Measurements from ENCODE around the gene ELSPBP1. TPM values are rescaled to one million over a fixed set of nuclear protein-coding genes. Genes with fewer than 3 reads are reported as not detected.
A peak's percentile ranks its signal among the peaks of the same experiment; 100 is the strongest.
"Not testable (repeated sequence)": the region's sequence is repeated elsewhere in the genome, so short reads cannot be mapped to it uniquely, and the experiment has no call there.

ELSPBP1 gene
- total RNA-seq (not detected), polyA plus RNA-seq (ENCODE audit: insufficient read depth, low read depth, low replicate concordance) (not detected)
- long read RNA-seq, donor 1 = 0 reads
- long read RNA-seq, donor 2 = 0 reads
- long read RNA-seq, donor 3 = 0 reads
- long read RNA-seq, donor 4 = 0 reads
- long read RNA-seq, donor 5 = 0 reads
- long read RNA-seq, donor 6 = 0 reads
- long read RNA-seq, donor 7 = 0 reads
- long read RNA-seq, donor 8 = 0 reads
- long read RNA-seq, donor 9 = 0 reads
- long read RNA-seq, donor 10 = 0 reads

- intact Hi-C loops (cut with DNase I) = no loop called here
- DNase-seq (peak in 4 of 5 donors; percentile 79 to 93 (median 86)), FAIRE-seq (no peak)
- no peaks in the 10 kb centered on the region for H3K27me3 ChIP-seq (ENCODE audit: control insufficient read depth, insufficient read depth, low read length)
- H3K4me1 ChIP-seq (ENCODE audit: control insufficient read depth in 2 of 3, insufficient read depth in 2 of 3, low read depth in 1 of 3, low read length in 3 of 3) = no peaks in the 10 kb centered on the region
- no peaks in the 10 kb centered on the region for H3K9me3 ChIP-seq (ENCODE audit: control insufficient read depth in 2 of 3, insufficient read depth in 1 of 3, low read length in 3 of 3)
- H3K36me3 ChIP-seq (ENCODE audit: control insufficient read depth in 2 of 3, insufficient read depth in 3 of 3, low read length in 3 of 3) = no peaks in the 10 kb centered on the region
- no peak within 1 kb of the TSS for H3K27ac ChIP-seq (ENCODE audit: low read depth in 2 of 2, low read length in 2 of 2)
- no peak within 1 kb of the TSS for H3K9ac ChIP-seq (ENCODE audit: low read length in 3 of 3)
- TF ChIP-seq CTCF (IDR thresholded peaks at IDR 0.05; ENCODE audit: borderline replicate concordance, extremely low read depth, insufficient read depth) = no peak
- no peak within 1 kb of the TSS for H3K4me3 ChIP-seq (ENCODE audit: low read length in 3 of 3)
These were observed at the start of gene ELSPBP1 for GRCh38 chr19:47994209-47994802. Gene ELSPBP1, plus strand, starts transcription at chr19:47994632. Its CDS starts 14,036 bp downstream, at chr19:48008668.

DNA sequence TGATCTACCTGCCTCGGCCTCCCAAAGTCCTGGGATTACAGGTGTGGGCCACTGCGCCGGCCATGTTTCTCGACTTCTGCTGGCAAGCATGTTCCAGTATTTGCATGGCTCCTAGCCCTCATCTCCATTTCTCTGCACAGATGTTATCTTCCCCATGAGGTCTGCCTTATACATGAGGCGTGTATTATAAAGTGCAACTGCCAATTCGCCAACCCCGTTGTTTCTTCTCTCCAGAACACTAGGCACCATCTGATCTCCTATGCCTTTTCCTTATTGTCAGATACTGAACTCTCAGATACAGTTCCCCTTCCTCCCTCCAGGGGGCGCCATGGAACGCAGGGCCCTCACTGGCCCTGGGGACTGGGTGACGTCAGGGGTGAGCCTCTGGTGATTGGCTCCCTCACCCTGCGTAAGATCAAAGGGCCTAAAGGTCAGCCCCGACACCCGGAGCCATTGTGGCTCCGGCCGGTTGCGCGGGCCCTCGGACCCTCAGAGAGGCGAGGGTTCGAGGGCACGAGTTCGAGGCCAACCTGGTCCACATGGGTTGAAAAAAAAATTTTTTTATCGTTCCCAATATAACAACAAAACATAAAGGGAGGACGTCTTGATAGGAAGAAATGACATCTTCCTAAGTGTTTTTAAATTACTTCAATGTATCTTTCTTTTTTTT is 44.4 kb upstream of the ELSPBP1 start:
- peak in 1 of 5 donors; percentile 83 for DNase-seq
- H3K27ac ChIP-seq (ENCODE audit: low read depth in 2 of 2, low read length in 2 of 2); H3K9me3 ChIP-seq (ENCODE audit: control insufficient read depth in 2 of 3, insufficient read depth in 1 of 3, low read length in 3 of 3); H3K27me3 ChIP-seq (ENCODE audit: control insufficient read depth, insufficient read depth, low read length); intact Hi-C loops (cut with DNase I); H3K9ac ChIP-seq (ENCODE audit: low read length in 3 of 3); H3K36me3 ChIP-seq (ENCODE audit: control insufficient read depth in 2 of 3, insufficient read depth in 3 of 3, low read length in 3 of 3); FAIRE-seq; H3K4me3 ChIP-seq (ENCODE audit: low read length in 3 of 3); H3K4me1 ChIP-seq (ENCODE audit: control insufficient read depth in 2 of 3, insufficient read depth in 2 of 3, low read depth in 1 of 3, low read length in 3 of 3): not testable (repeated sequence)

DNA sequence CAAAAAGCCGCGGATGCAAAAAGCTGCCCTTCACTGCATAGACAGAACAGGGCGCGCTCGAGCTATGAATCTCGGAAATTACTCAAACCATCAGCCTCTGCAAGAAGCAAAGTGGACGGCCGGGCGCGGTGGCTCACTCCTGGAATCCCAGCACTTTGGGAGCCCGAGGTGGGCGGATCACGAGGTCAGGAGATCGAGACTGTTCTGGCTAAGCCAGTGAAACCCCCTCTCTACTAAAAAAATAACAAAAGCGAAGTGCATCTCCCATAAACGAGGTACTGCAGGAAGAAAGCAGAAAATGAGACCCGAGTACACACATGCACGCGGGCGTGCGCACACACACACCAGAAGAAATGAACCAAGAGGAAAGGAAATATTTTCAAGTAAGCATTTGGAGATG is 42.3 kb upstream of the ELSPBP1 start:
- H3K4me3 ChIP-seq (ENCODE audit: low read length in 3 of 3); H3K27ac ChIP-seq (ENCODE audit: low read depth in 2 of 2, low read length in 2 of 2); H3K9me3 ChIP-seq (ENCODE audit: control insufficient read depth in 2 of 3, insufficient read depth in 1 of 3, low read length in 3 of 3); H3K27me3 ChIP-seq (ENCODE audit: control insufficient read depth, insufficient read depth, low read length); FAIRE-seq; H3K4me1 ChIP-seq (ENCODE audit: control insufficient read depth in 2 of 3, insufficient read depth in 2 of 3, low read depth in 1 of 3, low read length in 3 of 3); H3K36me3 ChIP-seq (ENCODE audit: control insufficient read depth in 2 of 3, insufficient read depth in 3 of 3, low read length in 3 of 3); DNase-seq; intact Hi-C loops (cut with DNase I); H3K9ac ChIP-seq (ENCODE audit: low read length in 3 of 3): not testable (repeated sequence)

- H3K27ac ChIP-seq (ENCODE audit: low read depth in 2 of 2, low read length in 2 of 2); FAIRE-seq; intact Hi-C loops (cut with DNase I); H3K4me1 ChIP-seq (ENCODE audit: control insufficient read depth in 2 of 3, insufficient read depth in 2 of 3, low read depth in 1 of 3, low read length in 3 of 3); H3K4me3 ChIP-seq (ENCODE audit: low read length in 3 of 3); H3K9me3 ChIP-seq (ENCODE audit: control insufficient read depth in 2 of 3, insufficient read depth in 1 of 3, low read length in 3 of 3); H3K27me3 ChIP-seq (ENCODE audit: control insufficient read depth, insufficient read depth, low read length); H3K36me3 ChIP-seq (ENCODE audit: control insufficient read depth in 2 of 3, insufficient read depth in 3 of 3, low read length in 3 of 3); H3K9ac ChIP-seq (ENCODE audit: low read length in 3 of 3): not testable (repeated sequence)
- peak in 1 of 5 donors; percentile 82 for DNase-seq
These were observed 38.5 kb upstream of the ELSPBP1 start for GRCh38 chr19:47955936-47956335.

GRCh38 chr19:47973529-47973928 is 20.9 kb upstream of the ELSPBP1 start:
- Histone ChIP-seq H3K27me3 (ENCODE audit: control insufficient read depth, insufficient read depth, low read length) (no peaks in the 10 kb centered on the region), H3K4me1 (ENCODE audit: control insufficient read depth in 2 of 3, insufficient read depth in 2 of 3, low read depth in 1 of 3, low read length in 3 of 3) (no peaks in the 10 kb centered on the region), H3K9ac (ENCODE audit: low read length in 3 of 3) (no peak overlapping the region), H3K36me3 (ENCODE audit: control insufficient read depth in 2 of 3, insufficient read depth in 3 of 3, low read length in 3 of 3) (no peaks in the 10 kb centered on the region), H3K4me3 (ENCODE audit: low read length in 3 of 3) (no peak overlapping the region), H3K9me3 (ENCODE audit: control insufficient read depth in 2 of 3, insufficient read depth in 1 of 3, low read length in 3 of 3) (no peaks in the 10 kb centered on the region), H3K27ac (ENCODE audit: low read depth in 2 of 2, low read length in 2 of 2) (no peak overlapping the region)
- no peak for DNase-seq
- FAIRE-seq = no peak
- intact Hi-C loops (cut with DNase I) = no loop called here
- TF ChIP-seq CTCF (IDR thresholded peaks at IDR 0.05; ENCODE audit: borderline replicate concordance, extremely low read depth, insufficient read depth) = no peak

Data from kidney (tissue), 22 donors.